Prostate gland (tissue), 2 donors: ENCODE measurements around the gene CCDC192. TPM values are rescaled to one million over a fixed set of nuclear protein-coding genes. Genes with fewer than 3 reads are reported as not detected.

Experiments
- DNase-seq: peaks from one replicate; pipeline ENCODE4 v3.0.0-alpha.2; 2019; ENCODE audit warnings: low spot score
- H3K27ac ChIP-seq, 2 donors: fragments of 200-600 bp; sonication (generic); 2 replicates each; pipeline ENCODE4 v1.5.1; 2017 to 2019
- H3K27me3 ChIP-seq: fragments of 200-600 bp; sonication (generic); replicated peaks from 2 replicates; pipeline ENCODE4 v1.5.1; 2019; ENCODE audit not compliant: insufficient read depth
- H3K36me3 ChIP-seq, 2 donors: fragments of 200-600 bp; sonication (generic); 1 replicate in 1 of 2; 2 replicates in 1 of 2; pipeline versions ENCODE4 v1.5.1 to v1.8.1; 2017 to 2019
- H3K4me1 ChIP-seq: fragments of 200-600 bp; sonication (generic); replicated peaks from 2 replicates; pipeline ENCODE4 v1.5.1; 2019
- H3K4me3 ChIP-seq, 2 donors: fragments of 200-600 bp; sonication (generic); 2 replicates each; pipeline ENCODE4 v1.5.1; 2017 to 2019
- H3K9me3 ChIP-seq: fragments of 200-600 bp; sonication (generic); 2 replicates; pipeline ENCODE4 v1.5.1; 2017
- CTCF ChIP-seq, 4 experiments: fragments of 200-600 bp in 2 of 4; fragments of 450-650 bp in 2 of 4; sonication (generic) in 2 of 4; IDR thresholded peaks; 1 replicate in 3 of 4; 2 replicates in 1 of 4; pipeline ENCODE4 v1.5.1; 2016 to 2019; ENCODE audit warnings: antibody characterized with exemption in 4 of 4, mild to moderate bottlenecking in 2 of 4, moderate library complexity in 2 of 4
- POLR2A ChIP-seq: fragments of 450-650 bp; IDR thresholded peaks from one replicate; pipeline ENCODE4 v1.6.1; 2016; ENCODE audit warnings: antibody characterized with exemption, mild to moderate bottlenecking
- POLR2AphosphoS5 ChIP-seq: sonication (generic); formaldehyde crosslinking; IDR thresholded peaks from one replicate; pipeline ENCODE4 v1.6.1; 2017; ENCODE audit warnings: antibody characterized with exemption
- WGBS: methylation state at CpG from one replicate; pipeline ENCODE4 v1.1.5; 2018; 5-methylcytosine and 5-hydroxymethylcytosine counted together
- intact Hi-C: fragments of 100-400 bp; cut with DNase I; formaldehyde crosslinking; loops from one replicate; pipeline ENCODE4 v1.14.2; 2022
- total RNA-seq, 2 donors: library from RNA; depleted of rRNA; stranded (reverse); fragments of >200 nt; gene quantifications; one replicate each; pipeline ENCODE4 v1.1.0, GENCODE V29; 2016

The CCDC192 gene
- total RNA-seq, 2 donors from 2014 or later, result not detected

- H3K4me1 ChIP-seq, result no peaks in the 10 kb centered on the region
- H3K4me3 ChIP-seq, result no peak overlapping the region
- H3K36me3 ChIP-seq, result no peaks in the 10 kb centered on the region
- no peaks in the 10 kb centered on the region for H3K27me3 ChIP-seq
- DNase-seq, result no peak
- H3K27ac ChIP-seq, result no peak overlapping the region
- TF ChIP-seq POLR2A, result no peak
- TF ChIP-seq CTCF (IDR thresholded peaks at IDR 0.05), result no peak
- TF ChIP-seq POLR2AphosphoS5, result no peak
- no peaks in the 10 kb centered on the region for H3K9me3 ChIP-seq
- intact Hi-C loops, result no loop called here
- WGBS, result 81% methylated on average over 3 of the region's 3 CpGs
Measured at GRCh38 chr5:127963931-127964330, 260.7 kb downstream of the CCDC192 start.

DNA sequence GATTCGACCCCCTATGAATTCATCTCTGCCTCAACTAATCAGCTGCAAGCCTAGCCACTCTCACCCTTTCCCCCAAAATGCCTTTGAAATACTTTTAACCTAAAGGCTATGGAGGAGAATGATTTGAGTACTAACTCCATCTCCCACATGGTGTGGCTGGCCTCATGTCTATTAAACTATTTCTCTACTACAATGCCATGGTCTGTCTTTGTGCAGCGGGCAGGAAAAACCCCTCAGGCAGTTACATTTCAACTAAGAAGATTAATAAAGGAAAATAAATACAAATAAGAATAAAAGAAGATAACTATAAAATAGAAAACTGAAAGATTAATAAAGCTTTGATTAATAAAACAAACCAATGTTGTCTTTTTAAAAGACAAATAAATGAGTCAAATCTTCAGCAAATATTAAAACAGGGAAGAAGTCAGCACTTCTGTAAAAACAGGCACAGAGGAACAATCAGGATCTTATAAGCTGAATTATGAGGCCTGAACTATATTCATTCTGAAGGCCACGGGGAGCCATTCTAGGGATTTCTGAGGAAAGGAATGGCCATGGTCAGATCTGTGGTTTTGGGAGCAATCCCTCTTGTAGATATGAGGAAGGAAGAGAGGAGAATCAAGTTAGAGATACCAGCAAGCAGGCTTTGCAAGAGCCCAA lies 264.3 kb downstream of the CCDC192 start:
- Histone ChIP-seq H3K27ac (peak overlapping the region in 1 of 2 donors; percentile 22), H3K27me3 (no peaks in the 10 kb centered on the region), H3K4me3 (no peak overlapping the region), H3K36me3 (no peaks in the 10 kb centered on the region), H3K4me1 (no peaks in the 10 kb centered on the region), H3K9me3 (no peaks in the 10 kb centered on the region)
- intact Hi-C loops, result no loop called here
- 72% methylated on average over 3 of the region's 3 CpGs for WGBS
- TF ChIP-seq POLR2AphosphoS5 (no peak), POLR2A (no peak), CTCF (IDR thresholded peaks at IDR 0.05) (no peak)
- DNase-seq, result no peak

DNA sequence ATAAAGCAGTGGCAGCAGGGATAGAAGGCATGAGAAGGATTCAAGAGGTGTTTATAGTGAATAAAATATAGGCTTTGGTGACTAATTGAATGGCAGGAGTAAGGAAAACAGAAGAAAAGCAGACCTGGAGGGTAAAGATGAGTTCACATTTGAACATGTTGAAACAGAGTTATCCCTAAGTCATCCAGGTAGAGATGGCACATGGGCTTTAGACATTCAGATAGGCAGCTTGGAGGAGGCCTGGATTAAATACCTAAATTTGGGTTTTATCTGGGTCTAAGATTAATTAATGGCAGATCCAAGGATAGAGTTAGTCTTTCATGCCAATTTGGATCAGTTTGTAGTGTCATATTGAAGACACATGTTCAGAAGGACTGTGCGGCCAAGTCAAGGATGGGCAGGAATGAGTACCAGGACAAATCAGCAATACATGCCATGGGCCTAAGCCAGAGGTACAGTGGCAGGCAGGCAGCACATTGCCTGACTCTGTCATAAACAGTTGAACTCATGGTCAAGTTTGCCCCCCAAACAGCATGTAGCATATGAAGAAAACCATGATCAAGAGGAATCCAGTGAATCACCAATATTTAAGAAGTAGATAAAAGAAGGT lies 264.9 kb downstream of the CCDC192 start:
- Histone ChIP-seq H3K36me3 (no peaks in the 10 kb centered on the region), H3K4me3 (no peak overlapping the region), H3K9me3 (no peaks in the 10 kb centered on the region), H3K27me3 (no peaks in the 10 kb centered on the region), H3K4me1 (no peaks in the 10 kb centered on the region), H3K27ac (peak overlapping the region in 1 of 2 donors; percentile 22)
- 100% methylated on average over 1 of the region's 1 CpG for WGBS
- intact Hi-C loops, result no loop called here
- DNase-seq, result no peak
- TF ChIP-seq CTCF (IDR thresholded peaks at IDR 0.05) (no peak), POLR2AphosphoS5 (no peak), POLR2A (no peak)

DNA sequence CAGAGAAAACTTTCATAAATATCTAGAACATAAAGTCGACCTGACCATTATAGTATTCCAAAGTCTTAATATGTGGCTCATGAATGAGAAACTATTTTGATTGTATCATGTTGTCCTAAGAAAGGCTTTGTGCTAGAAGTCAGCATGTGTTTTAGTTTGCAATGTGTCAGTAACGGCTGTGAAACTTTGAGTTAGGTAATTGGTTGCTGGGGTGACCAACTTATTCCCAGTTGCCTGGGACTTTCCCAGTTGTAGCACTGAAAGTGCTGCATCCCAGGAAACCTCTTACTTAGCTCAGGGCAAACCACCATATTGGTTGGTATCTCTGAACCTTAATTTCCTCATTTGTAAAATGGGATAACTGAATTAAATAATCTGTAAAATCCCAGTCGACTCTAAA lies 265.8 kb downstream of the CCDC192 start:
- no peak for DNase-seq
- TF ChIP-seq CTCF (IDR thresholded peaks at IDR 0.05) (no peak), POLR2AphosphoS5 (no peak), POLR2A (no peak)
- no peaks in the 10 kb centered on the region for H3K9me3 ChIP-seq
- no peaks in the 10 kb centered on the region for H3K27me3 ChIP-seq
- H3K36me3 ChIP-seq, result no peaks in the 10 kb centered on the region
- H3K27ac ChIP-seq, result no peak overlapping the region
- intact Hi-C loops, result no loop called here
- H3K4me1 ChIP-seq, result no peaks in the 10 kb centered on the region
- no peak overlapping the region for H3K4me3 ChIP-seq
- 90% methylated on average over 3 of the region's 3 CpGs for WGBS

- no peak overlapping the region for H3K27ac ChIP-seq
- no peaks in the 10 kb centered on the region for H3K27me3 ChIP-seq
- H3K36me3 ChIP-seq, result no peaks in the 10 kb centered on the region
- no peak for TF ChIP-seq POLR2AphosphoS5
- no peak for TF ChIP-seq POLR2A
- no peak for TF ChIP-seq CTCF (IDR thresholded peaks at IDR 0.05)
- H3K4me3 ChIP-seq, result no peak overlapping the region
- no peaks in the 10 kb centered on the region for H3K4me1 ChIP-seq
- DNase-seq, result no peak
- intact Hi-C loops, result no loop called here
- no peaks in the 10 kb centered on the region for H3K9me3 ChIP-seq
Measured at GRCh38 chr5:127969651-127970050, 266.5 kb downstream of the CCDC192 start.
